SK-N-SH (cell line): ENCODE results near the gene GOLGA8S. TPM values are rescaled to one million over a fixed set of nuclear protein-coding genes. Genes with fewer than 3 reads are reported as not detected.
"Not testable (repeated sequence)": the region's sequence is repeated elsewhere in the genome, so short reads cannot be mapped to it uniquely, and the experiment has no call there.

Source experiments
- CTCF ChIA-PET: fragments of 300-600, 350-600 bp; formaldehyde crosslinking; extraction: SDS; loops from one replicate; lab custom pipeline; 2021; lab: Yijun Ruan, JAX
- POLR2A ChIA-PET: fragments of 350-600 bp; sonication (Branson Sonifier 250); formaldehyde crosslinking; extraction: SDS; loops from one replicate; lab custom pipeline; 2020; ENCODE audit warnings: antibody characterized with exemption, inconsistent platforms; lab: Yijun Ruan, JAX
- DNase-seq: peaks from one replicate; pipeline ENCODE4 v3.0.0; 2012
- H2AFZ ChIP-seq: fragments of 200-600 bp; sonication (generic); 2 replicates; pipeline ENCODE4 v1.8.1; 2016; ENCODE audit warnings: antibody characterized with exemption, mild to moderate bottlenecking, low read depth
- H3F3A ChIP-seq: fragments of 200-600 bp; sonication (generic); replicated peaks from 2 replicates; pipeline ENCODE3; 2016; ENCODE audit warnings: antibody characterized with exemption, mild to moderate bottlenecking; ENCODE audit not compliant: insufficient read depth
- H3K27ac ChIP-seq, 2 experiments: fragments of 200-500 bp in 1 of 2; fragments of 200-600 bp in 1 of 2; sonication (Bioruptor generic) in 1 of 2; sonication (generic), shearing (Covaris generic) in 1 of 2; 2 replicates each; pipeline versions ENCODE4 v1.5.1 to v1.6.1; 2014 to 2016; ENCODE audit warnings: low read depth in 2 of 2, inconsistent platforms in 1 of 2, low read length in 1 of 2, mild to moderate bottlenecking in 1 of 2, mixed read lengths in 1 of 2
- H3K27me3 ChIP-seq: fragments of 200-600 bp; sonication (generic), shearing (Covaris generic); 2 replicates; pipeline ENCODE4 v1.6.1; 2016; ENCODE audit warnings: mixed run types; ENCODE audit not compliant: insufficient read depth
- H3K36me3 ChIP-seq, 2 experiments: fragments of 200-500 bp in 1 of 2; fragments of 200-600 bp in 1 of 2; sonication (Bioruptor generic) in 1 of 2; sonication (generic) in 1 of 2; replicated peaks in 1 of 2; 2 replicates each; pipeline versions ENCODE3 to v1.5.1; 2014 to 2016; ENCODE audit warnings: low read length in 1 of 2, mild to moderate bottlenecking in 1 of 2; ENCODE audit not compliant: insufficient read depth in 2 of 2, control insufficient read depth in 1 of 2
- H3K4me1 ChIP-seq, 2 experiments: fragments of 200-500 bp in 1 of 2; fragments of 200-600 bp in 1 of 2; sonication (Bioruptor generic) in 1 of 2; sonication (generic), shearing (Covaris generic) in 1 of 2; 2 replicates each; pipeline versions ENCODE4 v1.5.1 to v1.6.1; 2014 to 2016; ENCODE audit warnings: low read depth in 1 of 2, low read length in 1 of 2, mixed run types in 1 of 2; ENCODE audit not compliant: insufficient read depth in 2 of 2, control insufficient read depth in 1 of 2
- H3K4me2 ChIP-seq: fragments of 200-600 bp; sonication (generic), shearing (Covaris generic); 2 replicates; pipeline ENCODE4 v1.6.1; 2017; ENCODE audit warnings: mixed run types
- H3K4me3 ChIP-seq, 2 experiments: fragments of 200-500 bp in 1 of 2; fragments of 200-600 bp in 1 of 2; sonication (Bioruptor generic) in 1 of 2; sonication (generic), shearing (Covaris generic) in 1 of 2; 2 replicates each; pipeline versions ENCODE4 v1.5.1 to v1.8.1; 2014 to 2016; ENCODE audit warnings: low read depth in 2 of 2, inconsistent platforms in 1 of 2, low read length in 1 of 2, mild to moderate bottlenecking in 1 of 2, mixed read lengths in 1 of 2, moderate library complexity in 1 of 2
- H3K79me2 ChIP-seq: fragments of 200-600 bp; sonication (generic); 2 replicates; pipeline ENCODE4 v1.8.1; 2017; ENCODE audit warnings: mild to moderate bottlenecking; ENCODE audit not compliant: insufficient read depth
- H3K9ac ChIP-seq: fragments of 200-600 bp; sonication (generic); 2 replicates; pipeline ENCODE4 v1.6.1; 2017; ENCODE audit warnings: mixed run types
- H3K9me2 ChIP-seq: fragments of 200-600 bp; sonication (generic); 2 replicates; pipeline ENCODE4 v1.6.1; 2017; ENCODE audit warnings: mixed run types
- H3K9me3 ChIP-seq: fragments of 200-600 bp; sonication (generic); 2 replicates; pipeline ENCODE4 v1.6.1; 2017; ENCODE audit warnings: mixed run types, mild to moderate bottlenecking, moderate library complexity
- H4K20me1 ChIP-seq: fragments of 200-600 bp; sonication (generic); 2 replicates; pipeline ENCODE4 v1.6.1; 2017; ENCODE audit warnings: mild to moderate bottlenecking, mixed run types; ENCODE audit not compliant: insufficient read depth
- FOSL2 ChIP-seq: IDR thresholded peaks from 2 replicates; pipeline ENCODE4 v1.4.0; 2012; ENCODE audit warnings: low read depth, mild to moderate bottlenecking, moderate library complexity, borderline replicate concordance
- NRF1 ChIP-seq: IDR thresholded peaks from 2 replicates; pipeline ENCODE4 v1.6.1; 2012; ENCODE audit warnings: low read depth, mild to moderate bottlenecking, low read length
- RXRA ChIP-seq: IDR thresholded peaks from 2 replicates; pipeline ENCODE4 v1.4.0; 2012; ENCODE audit warnings: low read depth, mild to moderate bottlenecking, borderline replicate concordance
- WGBS: methylation state at CpG from one replicate; pipeline ENCODE4 v1.1.6; 2017; ENCODE audit warnings: low lambda C conversion rate; 5-methylcytosine and 5-hydroxymethylcytosine counted together
- polyA plus RNA-seq, 3 experiments: library from polyadenylated mRNA; depleted of rRNA; stranded (reverse); fragments of >200 nt; gene quantifications; 2 replicates each; pipeline ENCODE4 v1.2.3, GENCODE V29; 2012
- TF ChIP-seq, protein P1 (sequence below): IDR thresholded peaks from 2 replicates; pipeline ENCODE4 v1.6.1; 2012; ENCODE audit warnings: mild to moderate bottlenecking, low read depth, low read length, moderate library complexity
- TF ChIP-seq, protein P2 (sequence below): IDR thresholded peaks from 2 replicates; pipeline ENCODE4 v1.4.0; 2012; ENCODE audit warnings: low read depth
- TF ChIP-seq, protein P3 (sequence below): IDR thresholded peaks from 2 replicates; pipeline ENCODE4; 2012

GOLGA8S gene
- polyA plus RNA-seq, 1 of the 3 experiments (the other 2 are of a cell fraction) = 0.02 TPM

DNA sequence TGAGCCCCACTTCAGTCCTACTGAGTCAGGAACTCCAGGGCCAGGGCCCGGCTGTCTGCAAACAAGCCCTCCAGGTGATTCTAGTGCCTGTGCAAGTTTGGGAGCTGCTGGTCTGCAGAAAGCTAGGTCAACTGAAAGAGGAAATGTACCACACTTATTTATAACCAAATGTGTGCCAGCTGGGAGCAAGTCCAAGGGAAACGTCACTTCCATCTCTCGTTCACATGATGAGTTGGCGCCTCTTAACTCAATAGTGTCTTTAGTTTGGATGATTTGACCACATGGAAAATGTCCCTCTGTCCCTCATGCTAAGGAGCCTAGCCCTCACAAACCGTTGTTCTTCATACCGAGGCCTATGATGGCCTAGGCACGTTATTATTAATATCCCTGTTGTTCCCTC, 43.2 kb downstream of the GOLGA8S start:
- Histone ChIP-seq H3K9me3 (no peaks in the 10 kb centered on the region), H3K36me3 (no peaks in the 10 kb centered on the region), H3K4me3 (no peak overlapping the region), H3K4me1 (no peaks in the 10 kb centered on the region), H3K27me3 (peaks cover 63% of the 10 kb centered on the region), H3K27ac (no peak overlapping the region), H4K20me1 (no peaks in the 10 kb centered on the region), H2AFZ (no peak overlapping the region), H3K9ac (no peak overlapping the region), H3F3A (no peaks in the 10 kb centered on the region), H3K4me2 (no peak overlapping the region), H3K79me2 (no peaks in the 10 kb centered on the region), H3K9me2 (no peaks in the 10 kb centered on the region)
- TF ChIP-seq RXRA (no peak), FOSL2 (no peak), NRF1 (no peak)
- TF ChIP-seq, protein P1, sequence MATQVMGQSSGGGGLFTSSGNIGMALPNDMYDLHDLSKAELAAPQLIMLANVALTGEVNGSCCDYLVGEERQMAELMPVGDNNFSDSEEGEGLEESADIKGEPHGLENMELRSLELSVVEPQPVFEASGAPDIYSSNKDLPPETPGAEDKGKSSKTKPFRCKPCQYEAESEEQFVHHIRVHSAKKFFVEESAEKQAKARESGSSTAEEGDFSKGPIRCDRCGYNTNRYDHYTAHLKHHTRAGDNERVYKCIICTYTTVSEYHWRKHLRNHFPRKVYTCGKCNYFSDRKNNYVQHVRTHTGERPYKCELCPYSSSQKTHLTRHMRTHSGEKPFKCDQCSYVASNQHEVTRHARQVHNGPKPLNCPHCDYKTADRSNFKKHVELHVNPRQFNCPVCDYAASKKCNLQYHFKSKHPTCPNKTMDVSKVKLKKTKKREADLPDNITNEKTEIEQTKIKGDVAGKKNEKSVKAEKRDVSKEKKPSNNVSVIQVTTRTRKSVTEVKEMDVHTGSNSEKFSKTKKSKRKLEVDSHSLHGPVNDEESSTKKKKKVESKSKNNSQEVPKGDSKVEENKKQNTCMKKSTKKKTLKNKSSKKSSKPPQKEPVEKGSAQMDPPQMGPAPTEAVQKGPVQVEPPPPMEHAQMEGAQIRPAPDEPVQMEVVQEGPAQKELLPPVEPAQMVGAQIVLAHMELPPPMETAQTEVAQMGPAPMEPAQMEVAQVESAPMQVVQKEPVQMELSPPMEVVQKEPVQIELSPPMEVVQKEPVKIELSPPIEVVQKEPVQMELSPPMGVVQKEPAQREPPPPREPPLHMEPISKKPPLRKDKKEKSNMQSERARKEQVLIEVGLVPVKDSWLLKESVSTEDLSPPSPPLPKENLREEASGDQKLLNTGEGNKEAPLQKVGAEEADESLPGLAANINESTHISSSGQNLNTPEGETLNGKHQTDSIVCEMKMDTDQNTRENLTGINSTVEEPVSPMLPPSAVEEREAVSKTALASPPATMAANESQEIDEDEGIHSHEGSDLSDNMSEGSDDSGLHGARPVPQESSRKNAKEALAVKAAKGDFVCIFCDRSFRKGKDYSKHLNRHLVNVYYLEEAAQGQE = no peak
- TF ChIP-seq, protein P2, sequence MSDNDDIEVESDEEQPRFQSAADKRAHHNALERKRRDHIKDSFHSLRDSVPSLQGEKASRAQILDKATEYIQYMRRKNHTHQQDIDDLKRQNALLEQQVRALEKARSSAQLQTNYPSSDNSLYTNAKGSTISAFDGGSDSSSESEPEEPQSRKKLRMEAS = no peak
- TF ChIP-seq, protein P3, sequence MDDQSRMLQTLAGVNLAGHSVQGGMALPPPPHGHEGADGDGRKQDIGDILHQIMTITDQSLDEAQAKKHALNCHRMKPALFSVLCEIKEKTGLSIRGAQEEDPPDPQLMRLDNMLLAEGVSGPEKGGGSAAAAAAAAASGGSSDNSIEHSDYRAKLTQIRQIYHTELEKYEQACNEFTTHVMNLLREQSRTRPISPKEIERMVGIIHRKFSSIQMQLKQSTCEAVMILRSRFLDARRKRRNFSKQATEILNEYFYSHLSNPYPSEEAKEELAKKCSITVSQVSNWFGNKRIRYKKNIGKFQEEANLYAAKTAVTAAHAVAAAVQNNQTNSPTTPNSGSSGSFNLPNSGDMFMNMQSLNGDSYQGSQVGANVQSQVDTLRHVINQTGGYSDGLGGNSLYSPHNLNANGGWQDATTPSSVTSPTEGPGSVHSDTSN = no peak
- ChIA-PET POLR2A (no interaction called here), CTCF (no interaction called here)
- no peak for DNase-seq
- WGBS = 14% methylated on average over 7 of the region's 7 CpGs

DNA sequence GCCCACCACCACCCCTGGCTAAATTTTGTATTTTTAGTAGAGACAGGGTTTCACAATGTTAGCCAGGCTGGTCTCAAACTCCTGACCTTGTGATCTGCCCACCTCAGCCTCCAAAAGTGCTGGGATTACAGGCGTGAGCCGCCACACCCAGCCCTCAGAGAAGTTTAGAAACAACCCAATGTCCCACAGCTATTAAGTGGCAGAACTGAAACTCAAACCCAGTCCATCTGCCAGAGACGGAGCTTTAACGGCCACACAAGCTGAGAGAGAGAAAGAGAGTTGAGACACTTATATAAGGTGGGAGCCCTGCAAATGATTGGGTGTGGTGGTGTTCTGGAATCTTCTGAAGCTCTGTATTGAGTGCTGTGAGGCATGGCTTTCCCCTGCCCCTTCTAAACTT, 43.8 kb downstream of the GOLGA8S start:
- 17% methylated on average over 4 of the region's 4 CpGs for WGBS
- H2AFZ ChIP-seq, H3K4me2 ChIP-seq, H3K4me3 ChIP-seq, H3K9me3 ChIP-seq, H3K27ac ChIP-seq, POLR2A ChIA-PET, H3K36me3 ChIP-seq, DNase-seq, H3K9ac ChIP-seq, H3K9me2 ChIP-seq, H3F3A ChIP-seq, H3K79me2 ChIP-seq, H4K20me1 ChIP-seq, CTCF ChIA-PET, H3K4me1 ChIP-seq: not testable (repeated sequence)
- H3K27me3 ChIP-seq = peaks cover 62% of the 10 kb centered on the region

DNA sequence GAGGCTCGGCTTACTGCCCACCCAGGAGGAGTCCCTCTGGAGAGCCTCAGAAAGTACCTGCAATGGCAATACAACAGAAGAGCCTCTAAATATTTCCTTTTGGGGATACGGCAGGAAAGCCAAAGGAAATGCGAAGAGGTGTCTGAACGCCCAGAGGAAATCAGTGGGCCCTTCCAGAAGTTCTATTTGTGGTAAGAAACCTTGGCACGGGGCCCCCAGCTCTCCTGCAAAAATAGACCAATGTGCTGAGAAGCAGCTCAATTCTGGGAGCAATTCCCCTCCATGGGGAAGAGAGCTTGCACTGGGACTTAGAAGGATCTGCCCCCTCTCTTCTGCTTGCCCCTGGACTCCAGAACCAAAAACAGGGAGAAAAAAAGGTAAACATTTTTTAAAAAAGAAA, 44.7 kb downstream of the GOLGA8S start:
- H3K4me1 ChIP-seq, H2AFZ ChIP-seq, POLR2A ChIA-PET, H3K4me2 ChIP-seq, H3K9ac ChIP-seq, CTCF ChIA-PET, H3F3A ChIP-seq, H3K4me3 ChIP-seq, H3K27ac ChIP-seq, H3K79me2 ChIP-seq, H3K9me2 ChIP-seq, H4K20me1 ChIP-seq, H3K9me3 ChIP-seq, H3K36me3 ChIP-seq, DNase-seq: not testable (repeated sequence)
- WGBS = 33% methylated on average over 5 of the region's 5 CpGs
- peaks cover 62% of the 10 kb centered on the region for H3K27me3 ChIP-seq
